CD4-positive, alpha-beta T cell treated with Interleukin-17A for 4 hours (primary cell): ENCODE results near the gene CATSPERZ.
"Not testable (repeated sequence)": the region's sequence is repeated elsewhere in the genome, so short reads cannot be mapped to it uniquely, and the experiment has no call there.

Source experiments
- DNase-seq: peaks from one replicate; pipeline ENCODE4 v3.0.0-alpha.2; 2020; ENCODE audit warnings: mixed read lengths

The CATSPERZ gene

DNA sequence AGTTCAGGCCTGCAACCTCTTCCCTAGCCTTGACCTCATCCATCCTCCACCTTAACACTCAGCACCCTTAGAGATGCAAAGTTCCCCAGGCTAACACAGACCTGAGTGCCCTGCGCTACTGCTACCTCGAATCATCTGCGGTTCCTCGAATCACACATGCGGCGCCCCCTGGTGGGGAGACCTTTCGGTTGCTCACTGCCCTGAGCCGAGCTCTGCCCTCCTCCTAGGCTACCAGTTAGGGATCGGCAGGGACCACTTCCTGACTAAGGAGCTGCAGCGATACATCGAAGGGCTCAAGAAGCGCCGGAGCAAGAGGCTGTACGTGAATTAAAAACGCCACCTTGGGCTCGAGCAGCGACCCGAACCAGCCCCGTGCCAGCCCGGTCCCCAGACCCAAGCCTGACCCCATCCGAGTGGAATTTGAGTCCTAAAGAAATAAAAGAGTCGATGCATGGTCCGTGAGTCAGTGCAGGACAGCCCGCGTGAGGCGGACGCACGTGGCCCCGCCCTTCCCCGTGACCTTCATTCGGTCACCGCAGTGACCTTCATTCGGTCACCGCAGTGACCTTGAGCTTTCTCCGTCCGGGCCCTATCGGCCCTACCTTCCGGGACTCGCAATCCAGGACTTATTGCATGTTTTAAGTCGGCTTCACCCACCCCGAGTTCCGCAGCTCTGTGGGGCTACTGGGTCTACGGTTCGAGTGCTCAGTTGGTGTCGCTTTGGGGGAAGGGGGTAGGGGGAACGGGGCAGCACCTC is 4.3 kb downstream of the CATSPERZ start:
- DNase-seq = peak; percentile 99

DNA sequence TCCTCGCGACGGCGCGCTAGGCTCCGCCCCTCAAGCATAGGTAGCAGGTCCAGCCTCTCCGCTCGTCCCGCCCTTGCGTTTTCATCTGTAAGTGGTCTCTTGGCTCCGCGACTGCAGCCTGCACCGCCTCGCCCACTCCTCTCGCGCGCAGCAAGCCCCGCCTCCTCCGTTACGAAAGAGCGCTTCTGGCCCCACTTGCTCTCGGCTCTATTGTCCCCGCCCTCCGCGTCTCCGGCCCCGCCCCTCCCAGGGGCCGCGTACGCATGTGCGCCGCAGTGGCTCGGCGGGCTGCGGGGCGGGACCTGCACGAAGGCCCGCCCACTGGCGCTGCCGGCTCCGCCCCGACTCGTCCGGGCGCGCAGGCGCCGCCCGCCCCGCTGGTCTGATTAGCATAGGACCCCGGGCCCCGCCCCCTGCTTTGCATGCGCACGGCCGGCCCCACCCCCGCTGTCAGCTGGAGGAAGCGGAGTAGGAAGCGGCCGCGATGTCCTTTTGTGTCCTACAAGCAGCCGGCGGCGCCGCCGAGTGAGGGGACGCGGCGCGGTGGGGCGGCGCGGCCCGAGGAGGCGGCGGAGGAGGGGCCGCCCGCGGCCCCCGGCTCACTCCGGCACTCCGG is 5.0 kb downstream of the CATSPERZ start, which contains the start of gene ESRRA:
ESRRA (plus strand) TSS at position 450 of the 616 bp plus-strand sequence. CDS start 1,656 bp downstream, outside the sequence.
- peak; percentile 100 for DNase-seq

DNA sequence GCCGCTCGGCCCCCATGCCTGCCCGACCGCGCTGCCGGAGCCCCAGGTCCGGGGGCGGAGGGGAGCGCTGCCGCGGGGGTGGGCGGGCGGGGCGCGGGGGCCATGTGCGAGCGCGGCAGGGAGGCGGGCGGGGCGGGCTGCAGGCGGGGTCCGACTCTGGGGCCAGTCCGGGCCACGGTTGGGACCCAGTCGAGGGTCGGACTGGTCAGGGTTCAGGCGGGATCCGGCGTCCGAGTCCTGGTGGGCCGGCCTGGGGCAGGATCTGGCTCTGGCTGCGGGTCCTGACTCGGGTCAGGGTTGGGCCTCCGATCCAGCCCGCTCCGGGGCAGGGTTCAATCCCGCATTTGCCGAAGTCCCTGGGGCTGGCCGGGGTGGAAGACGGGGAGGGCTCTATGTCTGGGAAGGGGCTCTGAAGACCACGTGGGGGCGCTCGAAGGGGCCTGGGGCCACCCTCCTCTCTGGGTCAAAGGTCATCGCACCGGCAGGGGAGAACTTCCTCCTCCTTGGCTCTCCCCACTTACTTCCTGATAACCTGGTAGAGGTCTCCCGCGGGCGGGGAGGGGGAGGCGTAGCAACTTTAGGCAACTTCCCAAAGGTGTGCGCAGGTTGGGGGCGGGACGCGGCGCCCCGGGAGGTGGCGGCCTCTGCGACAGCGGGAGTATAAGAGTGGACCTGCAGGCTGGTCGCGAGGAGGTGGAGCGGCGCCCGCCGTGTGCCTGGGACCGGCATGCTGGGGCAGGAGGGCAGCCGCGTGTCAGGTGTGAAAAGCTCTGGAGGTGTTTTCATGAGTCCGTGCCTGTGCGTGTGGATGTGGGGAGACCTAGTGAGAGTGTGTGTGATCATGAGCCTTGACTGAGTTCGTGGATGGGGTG is 5.8 kb downstream of the CATSPERZ start:
- DNase-seq = peak; percentile 81

DNA sequence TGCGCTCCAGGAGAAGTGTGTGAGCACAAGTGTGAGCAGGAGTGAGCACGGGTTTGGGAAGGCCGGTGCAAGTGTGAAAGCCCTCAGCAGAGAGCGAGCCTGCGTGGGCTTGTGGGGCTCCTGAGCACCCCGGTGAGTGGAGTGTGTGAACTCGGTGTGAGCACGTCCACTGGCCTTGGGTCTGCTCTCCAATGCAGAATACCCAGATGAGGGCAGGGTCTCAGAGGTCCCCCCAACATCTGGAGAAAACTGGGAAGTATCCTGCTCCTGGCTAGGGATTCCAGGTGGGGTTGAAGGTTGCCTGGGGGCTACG is 6.4 kb downstream of the CATSPERZ start:
- no peak for DNase-seq

DNA sequence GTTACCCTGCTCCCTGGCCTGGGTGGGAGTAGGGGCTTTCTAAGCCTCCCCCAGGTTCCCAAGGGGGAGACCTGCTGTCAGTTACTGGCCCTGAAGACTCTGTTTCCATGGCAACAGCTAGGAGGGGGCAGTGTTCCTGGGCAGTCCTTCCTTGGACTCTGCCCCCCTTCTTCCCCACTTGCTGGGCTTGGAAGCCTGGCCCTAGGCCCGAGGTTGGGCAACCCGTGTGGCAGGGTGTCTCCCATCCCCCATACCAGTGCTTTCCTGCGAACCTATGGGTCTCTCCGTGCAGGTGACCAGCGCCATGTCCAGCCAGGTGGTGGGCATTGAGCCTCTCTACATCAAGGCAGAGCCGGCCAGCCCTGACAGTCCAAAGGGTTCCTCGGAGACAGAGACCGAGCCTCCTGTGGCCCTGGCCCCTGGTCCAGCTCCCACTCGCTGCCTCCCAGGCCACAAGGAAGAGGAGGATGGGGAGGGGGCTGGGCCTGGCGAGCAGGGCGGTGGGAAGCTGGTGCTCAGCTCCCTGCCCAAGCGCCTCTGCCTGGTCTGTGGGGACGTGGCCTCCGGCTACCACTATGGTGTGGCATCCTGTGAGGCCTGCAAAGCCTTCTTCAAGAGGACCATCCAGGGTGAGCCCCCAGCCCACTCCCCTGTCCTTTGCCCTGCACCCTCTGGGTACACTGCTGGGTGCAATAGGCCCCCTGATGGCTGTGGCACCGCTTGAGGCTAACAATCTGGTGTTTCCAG is 6.9 kb downstream of the CATSPERZ start:
- DNase-seq = no peak

DNA sequence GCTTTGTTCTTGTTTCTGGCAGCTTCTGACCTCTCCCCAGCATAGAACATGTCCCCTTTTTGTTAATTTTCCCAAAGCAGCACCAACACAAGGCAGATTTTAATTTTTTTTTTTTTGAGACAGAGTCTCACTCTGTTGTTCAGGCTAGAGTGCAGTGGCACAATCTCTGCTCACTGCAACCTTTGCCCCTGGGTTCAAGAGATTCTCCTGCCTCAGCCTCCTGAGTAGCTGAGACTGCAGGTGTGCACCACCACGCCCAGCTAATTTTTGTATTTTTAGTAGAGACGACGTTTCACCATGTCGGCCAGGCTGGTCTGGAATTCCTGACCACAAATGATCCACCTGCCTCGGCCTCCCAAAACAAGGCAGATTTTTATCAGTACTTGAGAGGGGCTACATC is 7.6 kb downstream of the CATSPERZ start:
- DNase-seq = not testable (repeated sequence)

DNA sequence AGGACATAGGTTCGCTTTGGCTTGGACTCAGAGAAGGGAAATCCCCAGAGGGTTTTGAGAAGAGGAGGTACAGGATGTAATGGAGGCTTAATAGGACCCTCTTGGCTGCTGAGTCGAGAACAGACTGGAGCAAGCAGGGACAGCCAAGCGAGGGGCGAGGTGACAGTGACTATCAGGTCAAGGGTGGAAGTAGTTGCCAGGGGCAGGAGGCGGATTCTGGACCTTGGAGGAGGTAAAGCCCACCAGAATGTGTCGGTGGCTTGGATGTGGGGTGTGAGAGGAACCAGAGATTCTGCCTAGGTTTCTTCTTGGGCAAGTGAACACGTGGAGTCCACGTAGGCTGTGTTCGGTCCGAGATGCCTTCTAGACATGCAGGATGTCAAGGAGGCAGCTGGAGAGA is 12.8 kb downstream of the CATSPERZ start:
- DNase-seq = no peak

DNA sequence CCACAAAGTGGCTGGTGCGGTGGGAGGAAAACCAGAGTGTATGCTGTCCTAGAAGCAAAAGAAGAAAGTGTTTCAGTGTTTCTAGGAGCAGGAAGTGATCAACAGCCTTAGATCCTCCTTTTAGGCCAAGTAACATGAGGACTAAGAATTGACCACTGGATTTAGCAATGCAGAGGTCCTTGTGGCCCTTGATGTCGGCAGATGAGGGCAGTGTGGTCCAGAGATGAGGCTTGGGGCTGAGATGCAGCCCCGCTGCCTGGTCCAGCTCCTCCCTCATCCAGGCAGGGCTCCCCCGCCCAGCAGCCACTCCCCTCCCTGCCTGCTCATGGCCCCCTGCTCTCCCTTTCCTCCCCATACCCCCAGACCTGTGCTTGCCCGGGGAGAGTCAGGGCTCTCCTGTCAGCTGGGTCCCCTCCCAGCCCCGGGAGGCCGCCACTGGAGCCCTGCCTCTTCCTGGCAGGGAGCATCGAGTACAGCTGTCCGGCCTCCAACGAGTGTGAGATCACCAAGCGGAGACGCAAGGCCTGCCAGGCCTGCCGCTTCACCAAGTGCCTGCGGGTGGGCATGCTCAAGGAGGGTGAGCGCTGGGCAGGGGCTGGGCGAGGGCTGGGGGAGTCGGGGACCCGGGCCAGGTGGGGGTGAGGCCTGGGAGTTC is 13.5 kb downstream of the CATSPERZ start:
- no peak for DNase-seq

DNA sequence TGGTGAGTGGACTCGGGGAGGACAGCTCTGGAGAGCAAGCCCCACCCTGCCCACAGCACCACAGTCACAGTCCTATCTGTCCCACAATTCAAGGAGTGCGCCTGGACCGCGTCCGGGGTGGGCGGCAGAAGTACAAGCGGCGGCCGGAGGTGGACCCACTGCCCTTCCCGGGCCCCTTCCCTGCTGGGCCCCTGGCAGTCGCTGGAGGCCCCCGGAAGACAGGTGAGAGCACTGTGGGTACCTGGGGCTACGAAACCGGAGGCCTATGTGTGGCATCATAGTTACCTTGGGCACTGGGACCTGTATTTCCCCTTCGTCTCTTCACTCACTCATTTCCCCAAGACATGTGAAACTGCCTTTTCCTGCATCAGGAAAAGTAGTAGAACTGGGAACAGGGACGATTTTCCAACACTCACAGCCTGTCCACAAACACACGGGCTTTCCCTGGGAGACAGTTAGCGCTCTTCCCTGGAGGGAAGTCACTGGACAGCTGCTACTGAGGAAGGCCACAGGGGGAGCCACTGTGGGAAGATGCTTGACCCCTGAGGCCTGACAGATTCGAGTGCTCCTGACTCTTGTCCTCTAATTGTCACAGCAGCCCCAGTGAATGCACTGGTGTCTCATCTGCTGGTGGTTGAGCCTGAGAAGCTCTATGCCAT is 14.1 kb downstream of the CATSPERZ start:
- DNase-seq = no peak

DNA sequence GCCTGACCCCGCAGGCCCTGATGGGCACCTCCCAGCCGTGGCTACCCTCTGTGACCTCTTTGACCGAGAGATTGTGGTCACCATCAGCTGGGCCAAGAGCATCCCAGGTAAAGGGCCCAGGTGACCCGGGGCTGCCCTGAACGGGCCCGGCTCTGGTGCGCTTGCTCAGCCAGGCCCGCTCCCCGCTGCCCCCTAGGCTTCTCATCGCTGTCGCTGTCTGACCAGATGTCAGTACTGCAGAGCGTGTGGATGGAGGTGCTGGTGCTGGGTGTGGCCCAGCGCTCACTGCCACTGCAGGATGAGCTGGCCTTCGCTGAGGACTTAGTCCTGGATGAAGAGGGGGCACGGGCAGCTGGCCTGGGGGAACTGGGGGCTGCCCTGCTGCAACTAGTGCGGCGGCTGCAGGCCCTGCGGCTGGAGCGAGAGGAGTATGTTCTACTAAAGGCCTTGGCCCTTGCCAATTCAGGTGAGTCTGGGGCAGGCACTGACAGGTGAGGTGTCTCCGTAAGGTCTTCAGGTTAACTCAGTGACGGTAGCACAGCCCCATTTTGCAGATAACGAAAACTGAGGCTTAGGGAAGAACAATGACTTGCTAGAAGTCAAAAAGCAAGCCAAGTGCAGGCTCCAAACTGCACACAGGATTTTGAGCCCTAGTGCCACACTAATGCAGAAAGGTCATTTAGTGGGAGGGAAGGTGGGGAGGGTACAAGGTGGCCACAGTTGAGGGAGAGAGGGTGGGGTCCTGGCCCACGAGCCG is 14.8 kb downstream of the CATSPERZ start:
- no peak for DNase-seq

DNA sequence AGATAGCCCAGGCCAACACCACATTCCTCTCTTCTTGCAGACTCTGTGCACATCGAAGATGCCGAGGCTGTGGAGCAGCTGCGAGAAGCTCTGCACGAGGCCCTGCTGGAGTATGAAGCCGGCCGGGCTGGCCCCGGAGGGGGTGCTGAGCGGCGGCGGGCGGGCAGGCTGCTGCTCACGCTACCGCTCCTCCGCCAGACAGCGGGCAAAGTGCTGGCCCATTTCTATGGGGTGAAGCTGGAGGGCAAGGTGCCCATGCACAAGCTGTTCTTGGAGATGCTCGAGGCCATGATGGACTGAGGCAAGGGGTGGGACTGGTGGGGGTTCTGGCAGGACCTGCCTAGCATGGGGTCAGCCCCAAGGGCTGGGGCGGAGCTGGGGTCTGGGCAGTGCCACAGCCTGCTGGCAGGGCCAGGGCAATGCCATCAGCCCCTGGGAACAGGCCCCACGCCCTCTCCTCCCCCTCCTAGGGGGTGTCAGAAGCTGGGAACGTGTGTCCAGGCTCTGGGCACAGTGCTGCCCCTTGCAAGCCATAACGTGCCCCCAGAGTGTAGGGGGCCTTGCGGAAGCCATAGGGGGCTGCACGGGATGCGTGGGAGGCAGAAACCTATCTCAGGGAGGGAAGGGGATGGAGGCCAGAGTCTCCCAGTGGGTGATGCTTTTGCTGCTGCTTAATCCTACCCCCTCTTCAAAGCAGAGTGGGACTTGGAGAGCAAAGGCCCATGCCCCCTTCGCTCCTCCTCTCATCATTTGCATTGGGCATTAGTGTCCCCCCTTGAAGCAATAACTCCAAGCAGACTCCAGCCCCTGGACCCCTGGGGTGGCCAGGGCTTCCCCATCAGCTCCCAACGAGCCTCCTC is 15.7 kb downstream of the CATSPERZ start:
- not testable (repeated sequence) for DNase-seq

DNA sequence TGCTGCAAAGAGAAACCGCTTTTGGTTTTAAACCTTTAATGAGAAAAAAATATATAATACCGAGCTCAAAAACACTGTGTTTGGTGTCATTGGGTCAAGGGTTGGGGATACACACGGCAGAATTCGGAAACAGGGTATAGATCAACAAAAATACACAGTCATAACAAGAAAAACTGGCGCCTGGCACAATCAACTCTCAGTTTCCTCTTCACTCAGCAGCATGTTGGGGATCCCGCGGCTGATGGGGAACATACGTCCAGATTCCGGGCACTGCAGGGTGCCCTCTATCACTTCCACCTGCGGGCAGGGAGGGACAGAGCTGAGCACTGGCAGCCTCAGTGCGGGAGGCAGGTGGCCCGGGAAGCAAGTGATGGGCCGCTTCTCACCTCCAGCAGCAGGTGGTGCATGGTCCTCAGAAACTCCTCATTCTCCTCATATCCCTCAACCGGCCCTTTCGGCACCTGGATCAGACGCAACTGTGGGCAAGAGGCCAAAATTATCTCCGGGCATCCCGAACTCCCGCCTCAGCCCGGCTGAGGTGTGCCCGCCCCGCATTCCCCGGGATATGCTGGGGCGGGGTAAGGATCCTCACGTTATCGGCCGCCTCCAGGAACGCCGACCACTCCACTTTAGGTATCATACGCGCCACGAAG is 16.6 kb downstream of the CATSPERZ start:
- peak; percentile 40 for DNase-seq

DNA sequence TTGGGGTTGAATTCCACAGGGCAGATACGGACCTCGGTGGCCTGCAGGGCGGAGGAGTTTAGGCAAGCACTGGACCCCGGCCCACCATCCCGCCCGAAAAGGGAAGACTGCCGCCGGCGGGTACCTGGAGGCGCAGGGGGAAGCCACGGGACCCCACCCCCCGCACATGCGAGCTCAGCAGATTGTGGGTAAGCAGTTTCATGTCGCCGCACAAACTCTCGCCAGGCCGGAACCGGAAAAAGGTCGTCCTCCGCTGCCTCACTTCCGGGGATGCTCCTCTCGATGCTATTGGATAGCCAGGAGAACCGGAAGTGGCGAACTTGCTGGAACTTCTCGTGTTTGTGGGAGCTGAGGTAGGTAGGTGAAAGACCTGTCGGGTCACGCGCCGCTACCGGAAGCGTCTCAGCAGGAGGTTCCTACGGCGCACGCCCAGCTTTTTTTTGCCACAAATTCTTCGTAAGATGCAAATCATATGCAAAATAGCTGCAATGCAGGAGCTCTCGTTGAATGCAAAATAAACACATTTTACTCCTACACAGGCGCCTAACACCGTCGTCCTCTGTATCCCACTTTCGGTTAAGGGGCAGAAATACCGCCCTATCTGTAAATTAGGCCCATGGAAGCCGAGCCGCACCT is 17.3 kb downstream of the CATSPERZ start, which contains the start of gene TRMT112:
TRMT112 (minus strand) TSS at position 235 of the 636 bp plus-strand sequence; CDS start at position 202, 33 bp downstream.
- DNase-seq = peak; percentile 96

DNA sequence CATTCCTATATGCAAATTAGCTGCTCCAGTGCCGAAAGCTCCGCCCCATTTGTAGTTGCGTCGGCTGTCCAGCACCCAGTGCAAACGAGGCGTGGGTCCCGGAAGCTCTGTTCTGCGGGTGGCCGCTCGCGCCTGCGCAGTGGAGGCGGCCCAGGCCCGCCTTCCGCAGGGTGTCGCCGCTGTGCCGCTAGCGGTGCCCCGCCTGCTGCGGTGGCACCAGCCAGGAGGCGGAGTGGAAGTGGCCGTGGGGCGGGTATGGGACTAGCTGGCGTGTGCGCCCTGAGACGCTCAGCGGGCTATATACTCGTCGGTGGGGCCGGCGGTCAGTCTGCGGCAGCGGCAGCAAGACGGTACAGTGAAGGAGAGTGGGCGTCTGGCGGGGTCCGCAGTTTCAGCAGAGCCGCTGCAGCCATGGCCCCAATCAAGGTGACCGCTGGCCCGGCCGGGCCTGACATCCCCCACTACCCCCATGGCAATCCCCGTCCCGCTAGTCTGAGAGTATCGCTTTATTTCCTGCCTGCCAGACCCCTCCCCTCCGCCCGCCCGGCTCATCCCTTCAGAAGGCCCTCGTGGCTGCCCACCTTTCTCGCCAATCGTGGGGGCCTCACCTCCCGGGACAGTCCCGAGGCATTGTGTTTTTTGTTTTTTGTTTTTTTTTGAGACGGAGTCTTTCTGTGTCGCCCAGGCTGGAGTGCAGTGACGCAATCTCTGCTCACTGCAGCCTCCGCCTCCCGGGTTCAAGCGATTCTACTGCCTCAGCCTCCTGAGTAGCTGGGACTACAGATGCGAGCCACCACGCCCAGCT is 18.0 kb downstream of the CATSPERZ start, which contains the start of gene PRDX5:
PRDX5 (plus strand) TSS at position 161 of the 805 bp plus-strand sequence; CDS start at position 256, 95 bp downstream.
- DNase-seq = peak; percentile 95

DNA sequence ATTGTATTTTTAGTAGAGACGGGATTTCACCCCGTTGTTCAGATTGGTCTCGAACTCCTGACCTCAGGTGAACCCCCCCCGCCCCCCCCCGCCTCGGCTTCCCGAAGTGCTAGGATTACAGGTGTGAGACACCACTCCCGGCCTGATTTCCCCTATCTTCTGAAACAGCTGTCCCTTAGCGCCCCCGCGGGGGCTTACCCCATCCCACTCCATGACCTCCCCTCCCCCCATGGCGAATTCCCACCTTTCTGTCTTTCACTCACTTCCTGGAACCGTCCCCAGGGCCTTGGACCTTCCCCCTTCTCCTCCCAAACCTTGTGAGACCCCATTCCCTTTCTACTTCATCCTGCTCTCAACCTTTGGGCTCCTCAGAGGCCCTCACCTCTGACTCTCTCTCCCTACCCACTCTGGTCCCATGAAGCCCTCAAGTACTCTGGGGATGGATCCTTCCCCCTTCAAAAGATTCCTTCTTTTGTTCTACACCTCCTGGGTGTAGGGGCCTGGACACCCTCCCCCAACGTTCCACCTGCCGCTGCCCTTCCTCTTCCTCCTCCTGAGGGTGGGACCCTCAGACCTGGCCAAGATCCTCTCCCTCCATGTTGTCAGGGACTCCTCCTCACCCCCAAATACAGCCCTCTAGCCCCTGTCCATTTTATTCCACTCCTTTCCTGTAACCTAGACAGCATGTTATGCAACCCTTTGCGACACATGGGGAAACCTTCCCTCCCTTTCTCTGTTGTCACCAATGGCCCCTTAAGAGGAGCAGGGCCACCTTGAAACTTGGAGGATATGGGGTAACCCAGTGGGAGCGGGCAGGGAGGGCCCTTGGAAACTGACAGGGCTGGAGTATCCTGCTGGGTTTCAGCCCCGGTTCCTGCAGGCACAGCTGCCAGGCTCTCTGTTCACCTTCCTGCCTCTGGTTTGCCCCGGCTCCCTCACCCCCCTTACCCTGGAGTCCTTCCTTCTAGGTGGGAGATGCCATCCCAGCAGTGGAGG is 18.9 kb downstream of the CATSPERZ start:
- no peak for DNase-seq

DNA sequence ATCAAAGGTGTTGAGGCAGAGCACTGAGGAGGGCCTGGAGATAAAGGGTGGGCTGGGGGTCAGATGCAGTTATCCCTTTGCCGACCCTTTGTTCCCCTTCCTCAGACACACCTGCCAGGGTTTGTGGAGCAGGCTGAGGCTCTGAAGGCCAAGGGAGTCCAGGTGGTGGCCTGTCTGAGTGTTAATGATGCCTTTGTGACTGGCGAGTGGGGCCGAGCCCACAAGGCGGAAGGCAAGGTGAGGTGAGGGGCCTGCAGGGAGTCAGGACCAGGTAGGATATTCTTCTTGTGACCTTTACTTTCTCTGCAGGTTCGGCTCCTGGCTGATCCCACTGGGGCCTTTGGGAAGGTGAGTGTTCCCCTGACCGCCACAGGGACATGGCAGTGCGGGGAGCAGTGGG is 20.4 kb downstream of the CATSPERZ start:
- DNase-seq = no peak
